Anterior cingulate cortex (tissue), 58 donors: ENCODE results near the gene CHCHD4.

Experiments
- DNase-seq, 58 donors: peaks; one replicate each; lab custom pipeline; 2025; lab: John Stamatoyannopoulos, UW

The CHCHD4 gene

GRCh38 chr3:14124615-14125192 lies at the start of gene CHCHD4, which contains the start of gene TMEM43:
TSS of gene CHCHD4 (minus strand) at chr3:14124870. CDS start at chr3:14124676, 194 bp downstream.
TSS of gene TMEM43 (plus strand) at chr3:14125052. CDS start at chr3:14125194, 142 bp downstream.
- DNase-seq, result peak; percentile 84 to 100 (median 98)

- DNase-seq, result no peak
Observed at GRCh38 chr3:14172496-14172895, 47.8 kb upstream of the CHCHD4 start.

- no peak for DNase-seq
Observed at GRCh38 chr3:14170531-14171159, 46.0 kb upstream of the CHCHD4 start.

GRCh38 chr3:14169871-14170270 lies 45.2 kb upstream of the CHCHD4 start:
- DNase-seq, result no peak

GRCh38 chr3:14169435-14169834 lies 44.8 kb upstream of the CHCHD4 start:
- DNase-seq, result no peak

GRCh38 chr3:14166877-14167603 lies 42.4 kb upstream of the CHCHD4 start:
- no peak for DNase-seq

- DNase-seq, result no peak
Observed at GRCh38 chr3:14162178-14162577, 37.5 kb upstream of the CHCHD4 start.

- no peak for DNase-seq
Observed at GRCh38 chr3:14161282-14161681, 36.6 kb upstream of the CHCHD4 start.

GRCh38 chr3:14159426-14159825 lies 34.8 kb upstream of the CHCHD4 start:
- DNase-seq, result no peak

GRCh38 chr3:14158370-14158769 lies 33.7 kb upstream of the CHCHD4 start:
- DNase-seq, result no peak

- DNase-seq, result no peak
Observed at GRCh38 chr3:14157951-14158350, 33.3 kb upstream of the CHCHD4 start.

GRCh38 chr3:14156843-14157561 lies 32.3 kb upstream of the CHCHD4 start:
- DNase-seq, result no peak

- DNase-seq, result no peak
Observed at GRCh38 chr3:14156201-14156600, 31.5 kb upstream of the CHCHD4 start.

- no peak for DNase-seq
Observed at GRCh38 chr3:14154895-14155440, 30.3 kb upstream of the CHCHD4 start.

- DNase-seq, result no peak
Observed at GRCh38 chr3:14154276-14154675, 29.6 kb upstream of the CHCHD4 start.

GRCh38 chr3:14153663-14154062 lies 29.0 kb upstream of the CHCHD4 start:
- no peak for DNase-seq

- no peak for DNase-seq
Observed at GRCh38 chr3:14152963-14153355, 28.3 kb upstream of the CHCHD4 start.

GRCh38 chr3:14152233-14152962 lies 27.7 kb upstream of the CHCHD4 start:
- no peak for DNase-seq

- no peak for DNase-seq
Observed at GRCh38 chr3:14151471-14152083, 26.9 kb upstream of the CHCHD4 start.
